ENCODE data around the gene CYLD.

CYLD gene

DNA sequence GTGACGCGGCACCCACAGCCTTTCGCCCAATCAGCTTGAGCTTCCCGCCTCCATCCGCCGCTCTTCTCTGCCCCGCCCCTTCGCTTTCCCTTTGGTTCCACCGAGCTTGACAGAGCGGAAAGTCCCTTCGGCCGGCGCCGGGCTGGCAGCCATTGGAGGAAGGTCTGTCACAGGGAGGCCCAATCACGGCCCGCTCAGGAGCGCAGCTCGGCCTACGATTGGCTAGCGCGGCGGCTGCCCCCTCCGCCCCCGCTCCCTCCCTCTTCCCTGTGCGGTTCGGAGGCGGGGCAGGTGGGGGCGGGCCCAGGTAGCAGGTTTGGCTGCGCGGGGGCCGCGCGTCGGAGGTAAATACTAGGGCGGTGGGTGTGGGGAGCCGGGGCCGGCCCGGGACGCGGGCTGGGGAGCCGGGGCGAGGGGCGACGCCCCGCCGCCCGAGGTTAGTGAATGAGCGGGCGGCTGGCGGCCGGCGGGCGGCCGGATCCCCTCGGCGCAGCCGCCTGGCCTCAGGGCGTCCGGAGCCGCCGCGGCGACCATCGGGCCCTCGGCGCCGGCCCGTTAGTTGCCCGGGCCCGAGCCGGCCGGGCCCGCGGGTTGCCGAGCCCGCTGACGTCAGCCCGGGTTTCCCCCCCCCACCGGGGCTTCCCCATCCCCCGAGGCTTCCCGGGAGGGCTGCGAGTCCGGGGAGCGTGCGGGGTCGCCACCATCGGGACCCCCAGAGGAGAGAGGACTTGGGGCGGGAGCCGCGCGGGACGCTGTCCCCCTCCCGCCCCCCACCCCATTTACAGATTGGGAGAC lies at the start of gene CYLD:
Gene CYLD (plus strand): TSS at position 306 of the 795 bp plus-strand sequence. CDS start 7,613 bp downstream, outside the sequence.
- DNase-seq: peak; percentile 98

DNA sequence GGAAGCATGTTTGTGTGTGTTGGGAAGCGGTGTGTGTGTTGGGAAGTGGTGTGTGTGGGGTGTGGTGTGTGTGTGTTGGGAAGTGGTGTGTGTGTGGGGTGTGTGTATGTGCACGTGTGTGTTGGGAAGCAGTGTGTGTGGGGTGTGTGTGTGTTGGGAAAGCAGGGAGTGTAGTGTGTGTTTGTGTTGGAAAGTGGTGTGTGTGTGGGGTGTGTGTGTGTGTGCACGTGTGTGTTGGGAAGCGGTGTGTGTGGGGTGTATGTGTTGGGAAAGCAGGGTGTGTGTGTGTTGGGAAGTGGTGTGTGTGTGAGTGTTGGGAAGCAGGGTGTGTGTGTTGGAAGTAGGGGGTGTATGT lies 49.3 kb upstream of the CYLD start:
- no peak for DNase-seq

DNA sequence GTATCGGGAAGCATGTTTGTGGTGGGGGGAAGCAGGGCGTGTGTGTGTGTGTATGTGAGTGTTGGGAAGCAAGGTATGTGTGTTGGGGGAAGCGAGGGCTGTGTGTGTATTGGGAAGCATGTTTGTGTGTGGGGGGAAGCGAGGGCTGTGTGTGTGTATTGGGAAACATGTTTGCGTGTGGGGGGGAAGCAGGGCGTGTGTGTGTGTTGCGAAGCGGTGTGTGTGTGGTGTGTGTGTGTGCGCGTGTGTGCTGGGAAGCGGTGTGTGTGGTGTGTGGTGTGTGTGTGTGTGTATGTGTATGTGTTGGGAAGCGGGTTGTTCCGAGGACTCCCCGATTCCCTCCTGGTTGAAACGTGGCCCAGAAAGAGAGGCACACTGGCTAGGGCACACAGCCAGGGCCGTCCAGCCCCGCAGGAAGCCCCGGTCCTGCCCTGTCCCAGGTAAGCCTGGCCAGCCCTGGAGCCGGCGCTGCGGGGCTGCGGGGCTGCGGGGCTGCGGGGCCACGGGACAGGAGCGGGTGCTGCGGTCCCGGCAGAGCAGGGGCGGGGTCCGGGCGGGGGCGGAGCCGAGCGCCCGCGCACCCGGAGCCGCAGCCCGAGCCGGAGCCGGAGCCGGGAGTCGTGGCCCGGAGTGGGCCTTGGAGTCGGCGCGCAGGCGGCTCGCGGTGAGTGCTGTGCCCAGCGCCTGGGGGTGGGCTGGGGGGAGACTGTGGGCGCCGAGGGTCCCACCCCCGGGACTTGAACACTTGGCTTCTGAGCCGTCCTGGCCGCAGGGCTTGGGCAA lies 48.7 kb upstream of the CYLD start, which contains the start of gene NOD2:
Gene NOD2 (plus strand): TSS at position 608 of the 783 bp plus-strand sequence. CDS start 5,890 bp downstream, outside the sequence.
- DNase-seq: no peak

DNA sequence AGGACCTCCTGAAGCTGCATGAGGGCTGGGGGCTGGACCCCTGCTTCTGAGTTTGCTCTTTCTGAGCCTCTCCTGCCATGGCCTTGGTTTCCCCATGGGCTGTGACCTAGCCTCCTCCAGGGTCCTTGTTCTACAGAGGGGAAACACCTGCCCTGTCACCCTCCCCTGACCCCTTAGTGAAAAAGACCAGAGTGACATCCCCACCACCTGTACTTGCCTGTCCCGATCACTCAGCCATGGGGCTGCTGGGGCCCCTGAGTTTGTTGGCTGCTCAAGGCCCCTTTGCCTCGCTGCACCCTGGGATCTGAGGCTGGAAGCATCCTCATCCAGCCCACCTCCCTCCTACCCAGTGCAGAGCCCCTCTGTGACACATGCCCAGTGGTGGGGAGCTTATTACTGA lies 47.7 kb upstream of the CYLD start:
- no peak for DNase-seq

DNA sequence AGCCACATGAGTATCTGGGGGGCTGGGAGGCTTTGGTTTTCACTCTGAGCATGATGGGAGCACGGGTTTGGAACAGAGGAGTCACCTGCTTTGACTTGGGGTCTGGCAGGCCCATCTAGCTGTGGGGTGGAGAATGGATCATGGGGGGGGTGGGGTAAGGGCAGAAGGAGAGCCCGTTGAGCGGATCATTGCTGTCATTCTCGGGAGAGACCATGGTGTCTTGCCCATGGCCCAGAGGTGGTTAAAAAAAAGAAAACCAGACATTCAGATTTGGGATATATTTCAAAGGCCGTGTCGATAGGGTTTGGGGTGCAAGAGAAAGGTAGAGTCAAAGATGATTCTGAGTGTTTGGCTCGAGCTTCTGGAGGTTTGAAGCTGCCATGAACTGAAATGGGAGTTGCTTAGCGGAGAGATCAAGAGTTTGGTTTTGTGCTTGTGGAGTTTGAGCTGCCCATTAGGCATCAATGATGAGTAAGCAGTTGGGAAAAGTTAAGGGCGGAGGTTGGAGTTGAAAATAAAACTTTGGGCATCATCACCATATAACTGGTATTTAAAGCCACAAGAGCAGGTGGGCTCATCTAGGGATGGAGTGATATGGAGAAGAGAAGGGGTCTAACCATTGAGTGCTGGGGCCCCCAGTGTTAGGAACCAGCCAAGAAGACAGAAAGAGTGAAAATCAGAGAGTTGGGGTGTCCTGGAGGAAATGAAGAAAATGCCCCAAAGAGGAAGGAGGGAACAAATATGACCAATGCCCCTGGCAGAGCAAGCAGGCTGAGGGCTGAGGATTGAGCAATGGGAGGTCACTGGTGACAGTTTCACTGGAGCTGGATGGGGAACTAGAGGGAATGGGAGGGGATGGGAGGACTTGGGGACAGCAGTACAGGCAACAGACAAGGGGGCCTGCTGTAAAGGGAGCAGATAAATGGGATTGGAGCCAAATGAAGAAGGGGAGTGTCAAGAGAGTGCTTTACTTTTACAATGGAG lies 46.6 kb upstream of the CYLD start:
- DNase-seq: no peak

DNA sequence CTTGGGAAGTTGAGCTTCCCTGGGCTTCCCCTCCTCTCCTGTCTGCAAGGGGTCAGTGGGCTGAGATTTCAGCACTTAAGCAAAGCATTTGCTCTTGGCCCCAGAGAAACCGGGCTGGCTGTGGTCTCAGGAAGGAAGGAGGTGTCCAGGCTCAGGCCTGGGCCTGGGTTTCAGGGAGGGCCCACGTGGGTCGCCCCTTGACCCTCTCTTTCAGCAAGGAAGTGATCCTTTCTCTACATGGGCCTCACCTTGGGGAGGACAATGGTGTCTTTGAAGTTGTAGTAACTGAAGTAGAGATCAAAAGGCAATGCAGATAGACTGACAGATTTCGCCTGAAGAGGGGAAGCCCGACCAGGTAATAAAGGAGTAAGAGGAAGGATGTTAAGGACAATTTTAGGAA lies 45.8 kb upstream of the CYLD start:
- DNase-seq: no peak

DNA sequence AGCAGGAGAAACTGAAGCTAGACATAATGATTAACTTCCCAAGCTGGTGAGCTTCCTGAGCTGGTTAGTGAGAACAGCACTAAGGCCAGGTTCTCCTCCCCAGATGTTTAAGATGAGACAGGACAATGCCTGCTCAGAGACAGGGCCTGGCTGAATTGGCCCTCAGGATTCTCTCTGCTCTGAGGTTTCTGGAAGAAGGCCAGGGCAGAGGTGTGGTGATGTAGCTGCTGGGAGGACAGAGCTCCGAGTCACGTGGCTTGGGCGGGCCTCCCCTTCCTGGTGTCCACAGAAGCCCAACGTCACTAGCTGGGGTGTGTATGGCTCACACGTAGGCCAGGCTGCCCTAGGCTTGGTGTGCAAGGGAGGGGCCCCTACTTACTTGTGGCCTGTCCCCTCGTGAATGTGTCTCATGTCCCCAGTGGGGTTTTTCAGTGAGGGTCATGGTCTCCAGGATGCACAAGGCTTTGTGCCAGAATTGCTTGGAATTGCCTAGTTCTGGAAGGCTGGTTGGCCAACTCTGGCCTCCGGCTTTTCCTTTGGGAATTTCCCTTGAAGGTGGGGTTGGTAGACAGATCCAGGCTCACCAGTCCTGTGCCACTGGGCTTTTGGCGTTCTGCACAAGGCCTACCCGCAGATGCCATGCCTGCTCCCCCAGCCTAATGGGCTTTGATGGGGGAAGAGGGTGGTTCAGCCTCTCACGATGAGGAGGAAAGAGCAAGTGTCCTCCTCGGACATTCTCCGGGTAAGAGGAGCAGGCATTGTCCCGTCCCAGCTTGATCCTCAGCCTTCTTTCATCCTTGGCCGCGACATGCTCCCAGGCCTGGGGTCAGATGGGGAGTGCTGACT lies 45.1 kb upstream of the CYLD start:
- DNase-seq: no peak

DNA sequence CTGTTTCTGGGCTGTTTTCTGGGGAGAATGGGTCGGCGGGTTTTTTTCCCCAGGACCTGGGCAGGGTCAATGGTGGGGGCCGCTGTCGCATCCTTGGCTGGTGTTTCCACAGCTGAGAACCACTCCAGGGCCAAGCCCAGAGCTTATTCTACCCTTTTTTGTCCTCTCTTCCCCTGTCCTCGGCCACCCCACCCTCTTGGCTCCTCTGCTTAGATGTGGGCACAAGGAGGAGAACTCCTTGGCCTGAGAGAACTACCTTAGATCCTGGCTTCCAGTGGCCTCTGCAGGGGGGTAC lies 44.5 kb upstream of the CYLD start:
- no peak for DNase-seq

DNA sequence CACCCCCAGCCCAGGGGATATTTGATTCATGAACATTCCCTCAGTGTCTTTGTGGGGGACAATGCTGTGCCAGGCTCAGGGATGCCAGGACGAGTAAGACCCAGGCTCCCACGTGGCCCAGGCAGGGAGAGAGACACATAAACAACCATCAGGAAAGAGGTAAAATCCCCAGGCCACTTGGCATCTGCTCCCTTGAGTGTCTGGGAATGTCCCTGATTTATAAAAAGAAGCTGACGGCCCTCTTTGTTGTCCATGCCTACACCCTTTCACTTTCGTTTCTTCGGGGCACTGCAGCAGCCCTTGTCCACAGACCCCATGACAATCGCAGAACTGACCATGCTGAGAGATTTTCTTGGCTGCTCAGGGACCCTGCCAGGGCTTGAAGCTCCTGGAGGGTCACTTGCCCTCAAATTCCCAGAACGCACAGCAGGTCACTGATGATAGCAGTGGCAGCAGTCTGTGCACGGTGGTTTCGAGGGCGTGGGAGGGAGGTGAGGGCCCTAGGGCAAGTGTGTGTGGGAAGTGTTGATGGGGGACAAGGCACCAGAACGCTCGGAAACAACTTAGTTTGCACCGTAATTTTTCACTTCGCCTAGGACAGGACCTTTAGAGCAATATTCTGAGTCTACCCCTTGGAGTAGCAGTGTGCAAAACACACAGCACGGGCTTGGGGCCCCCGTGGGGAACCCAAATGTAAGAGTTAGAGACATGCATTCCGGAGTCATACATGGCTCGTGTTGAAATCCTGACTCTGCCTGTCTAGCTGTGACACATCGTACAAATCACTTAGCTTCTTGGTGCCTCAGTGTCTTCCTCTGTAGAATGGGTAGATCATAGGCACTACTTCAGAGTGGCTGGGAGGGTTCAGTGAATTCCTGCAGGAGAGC lies 43.8 kb upstream of the CYLD start:
- DNase-seq: no peak

DNA sequence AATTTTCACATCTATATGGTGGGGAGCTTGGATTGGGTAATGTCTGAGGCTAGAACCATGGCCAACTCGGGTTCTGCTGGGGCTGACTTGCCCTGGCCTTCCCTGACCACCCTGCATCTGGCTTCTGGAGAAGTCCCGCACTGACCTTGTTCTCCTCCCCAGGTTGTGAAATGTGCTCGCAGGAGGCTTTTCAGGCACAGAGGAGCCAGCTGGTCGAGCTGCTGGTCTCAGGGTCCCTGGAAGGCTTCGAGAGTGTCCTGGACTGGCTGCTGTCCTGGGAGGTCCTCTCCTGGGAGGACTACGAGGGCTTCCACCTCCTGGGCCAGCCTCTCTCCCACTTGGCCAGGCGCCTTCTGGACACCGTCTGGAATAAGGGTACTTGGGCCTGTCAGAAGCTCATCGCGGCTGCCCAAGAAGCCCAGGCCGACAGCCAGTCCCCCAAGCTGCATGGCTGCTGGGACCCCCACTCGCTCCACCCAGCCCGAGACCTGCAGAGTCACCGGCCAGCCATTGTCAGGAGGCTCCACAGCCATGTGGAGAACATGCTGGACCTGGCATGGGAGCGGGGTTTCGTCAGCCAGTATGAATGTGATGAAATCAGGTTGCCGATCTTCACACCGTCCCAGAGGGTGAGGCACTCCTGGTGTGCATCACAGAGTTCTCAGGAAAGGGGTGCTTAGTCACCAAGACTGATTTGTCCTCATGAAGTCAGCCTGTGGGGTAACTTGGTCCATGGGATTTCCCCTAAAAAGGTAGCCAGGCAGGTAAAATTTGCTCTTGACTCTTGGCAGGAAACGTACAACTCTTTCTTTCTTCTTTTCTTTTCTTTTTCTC lies 42.3 kb upstream of the CYLD start:
- DNase-seq: no peak

DNA sequence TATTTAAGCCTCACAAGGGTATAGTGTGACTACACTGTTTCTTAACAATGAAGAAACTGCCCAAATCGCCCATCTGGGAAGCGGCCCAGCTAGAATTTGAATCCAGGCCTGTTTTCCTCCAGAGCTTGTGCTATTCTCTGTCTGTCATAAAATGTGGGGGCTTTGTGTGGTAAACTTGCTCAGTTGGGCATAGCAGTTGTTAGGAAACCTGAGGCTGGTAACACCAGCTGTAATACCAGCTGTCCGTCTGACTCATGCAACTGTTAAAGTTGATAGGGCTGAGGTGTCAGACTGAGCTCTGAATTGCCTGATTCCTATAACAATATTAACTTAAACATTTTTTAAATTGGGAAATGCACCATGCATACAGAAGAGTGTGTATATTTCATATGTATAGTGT lies 39.2 kb upstream of the CYLD start:
- no peak for DNase-seq

DNA sequence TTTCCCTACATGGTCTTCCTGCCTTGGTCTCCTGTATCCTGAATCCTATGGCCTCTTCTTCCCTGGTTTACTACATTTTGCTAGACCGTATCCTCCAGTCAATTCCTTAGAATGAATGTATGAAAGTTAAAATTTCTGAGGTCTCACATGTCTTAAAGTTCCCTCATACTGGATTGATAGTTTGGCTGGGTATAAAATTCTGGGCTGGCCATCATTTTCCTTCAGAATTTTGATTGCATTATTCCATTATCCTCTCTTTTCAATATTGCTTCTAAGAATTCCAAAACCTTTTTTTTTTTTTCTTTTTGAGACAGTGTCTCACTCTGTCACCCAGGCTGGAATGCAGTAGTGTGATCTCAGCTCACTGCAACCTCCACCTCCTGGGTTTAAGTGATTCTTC lies 37.6 kb upstream of the CYLD start:
- no peak for DNase-seq

DNA sequence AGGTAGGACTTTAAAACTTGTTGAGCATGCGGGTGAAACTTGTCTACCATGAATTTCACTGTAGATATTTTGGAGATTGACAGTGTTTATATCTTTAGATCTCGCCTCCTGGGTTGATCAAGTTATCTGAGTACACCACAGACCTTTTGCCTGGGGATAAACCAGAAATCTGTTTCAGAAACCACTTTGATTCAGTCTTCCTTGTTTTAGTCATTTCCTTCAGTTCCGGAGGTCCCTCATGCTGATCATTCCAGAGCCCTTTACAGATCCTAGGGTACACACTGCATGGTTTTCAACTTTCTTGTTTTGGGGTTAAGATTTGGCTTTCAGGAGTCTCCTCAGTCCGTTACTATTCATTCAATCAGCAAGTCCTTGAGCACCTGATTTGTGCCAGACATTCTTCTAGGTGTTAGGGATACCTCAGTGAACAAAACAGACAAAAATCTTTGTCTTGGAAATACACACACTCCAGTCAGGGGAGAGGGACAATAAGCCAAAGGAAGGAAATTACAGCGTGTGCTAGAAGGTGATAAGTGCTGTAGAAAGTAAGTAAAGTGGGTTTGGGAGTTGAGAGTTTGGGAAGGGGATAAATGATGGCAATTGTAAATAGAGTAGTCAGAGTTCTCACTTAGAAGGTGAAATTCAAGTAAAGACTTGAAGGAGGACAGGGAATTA lies 36.3 kb upstream of the CYLD start:
- DNase-seq: no peak

DNA sequence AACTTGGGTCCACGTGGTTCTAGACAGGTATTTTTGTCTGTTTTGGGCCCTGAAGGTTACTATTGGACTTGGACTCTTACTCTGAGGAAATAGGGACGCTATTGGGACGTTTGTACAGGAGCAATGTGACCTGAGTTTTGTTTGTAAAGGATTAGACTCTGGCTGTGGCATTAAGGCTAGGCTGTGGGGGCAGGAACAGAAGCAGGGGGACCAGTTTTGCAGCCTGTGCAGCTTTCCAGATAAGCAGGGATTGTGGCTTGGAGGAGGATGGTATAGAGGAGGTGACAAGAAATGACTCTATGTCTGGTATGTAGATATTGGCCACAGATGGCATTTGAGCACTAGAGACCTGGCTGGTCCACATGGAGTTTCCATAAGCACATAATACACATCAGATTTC lies 35.6 kb upstream of the CYLD start:
- DNase-seq: no peak

DNA sequence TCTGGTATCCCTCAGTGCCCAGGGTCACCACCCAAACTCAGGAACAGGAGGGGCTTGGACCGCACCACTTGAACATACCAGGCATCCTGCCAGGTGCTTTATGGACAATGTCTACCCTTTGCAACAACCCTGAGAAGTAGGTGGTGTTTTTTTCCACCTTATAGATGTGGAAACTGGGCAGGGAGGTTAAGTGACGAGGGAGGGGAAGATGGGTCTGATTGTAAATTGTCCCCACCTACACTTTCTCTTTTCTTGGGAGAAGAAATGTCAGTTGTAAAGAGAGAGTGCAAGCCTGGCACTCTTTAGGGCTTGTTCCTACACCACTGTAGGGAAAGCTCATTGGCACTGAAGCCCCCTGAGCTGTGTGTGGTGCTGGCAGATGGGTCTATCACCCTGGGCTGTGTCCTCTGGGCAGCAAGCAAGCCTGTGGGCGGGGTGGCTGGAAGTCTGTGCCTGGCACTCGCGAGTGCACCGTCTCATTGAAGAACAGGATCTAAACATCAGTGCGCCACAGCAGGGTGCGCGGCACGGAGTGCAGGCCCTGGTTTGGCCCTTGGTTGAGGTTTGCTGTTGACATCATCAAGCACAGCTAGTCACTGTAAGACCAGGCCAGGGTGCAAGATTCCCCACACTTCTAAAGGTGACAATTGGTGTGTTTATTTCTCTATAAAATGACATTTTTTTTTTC lies 33.4 kb upstream of the CYLD start:
- DNase-seq: no peak

DNA sequence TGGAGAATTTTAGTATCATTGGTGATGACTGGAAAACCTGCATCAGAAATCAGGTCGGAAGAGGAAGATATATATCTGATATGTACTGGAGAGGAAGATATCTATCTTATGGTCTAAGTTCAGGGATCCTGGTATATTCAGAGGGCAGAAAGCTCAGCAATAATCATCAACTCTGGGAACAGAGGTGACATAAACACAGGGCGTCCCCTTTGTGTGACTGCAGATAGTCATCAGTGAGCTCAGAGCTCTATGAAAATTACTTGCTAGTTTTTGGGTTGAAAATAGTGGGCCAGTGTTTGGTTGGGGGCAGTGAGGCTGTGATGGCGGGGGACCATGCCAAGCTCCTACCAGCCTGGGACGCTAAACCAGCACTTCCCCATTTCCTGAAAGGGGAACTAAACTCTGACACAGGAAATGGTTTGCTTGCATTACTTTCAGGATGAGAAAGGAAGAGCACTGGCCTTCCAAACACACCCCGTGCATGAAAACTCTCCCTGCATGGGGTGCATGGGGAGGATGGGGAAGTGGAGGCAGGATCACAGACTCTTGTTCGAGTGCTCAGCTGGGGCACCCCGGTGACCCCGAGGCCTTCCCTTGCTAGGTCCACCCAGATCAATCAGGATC lies 32.7 kb upstream of the CYLD start:
- DNase-seq: no peak

DNA sequence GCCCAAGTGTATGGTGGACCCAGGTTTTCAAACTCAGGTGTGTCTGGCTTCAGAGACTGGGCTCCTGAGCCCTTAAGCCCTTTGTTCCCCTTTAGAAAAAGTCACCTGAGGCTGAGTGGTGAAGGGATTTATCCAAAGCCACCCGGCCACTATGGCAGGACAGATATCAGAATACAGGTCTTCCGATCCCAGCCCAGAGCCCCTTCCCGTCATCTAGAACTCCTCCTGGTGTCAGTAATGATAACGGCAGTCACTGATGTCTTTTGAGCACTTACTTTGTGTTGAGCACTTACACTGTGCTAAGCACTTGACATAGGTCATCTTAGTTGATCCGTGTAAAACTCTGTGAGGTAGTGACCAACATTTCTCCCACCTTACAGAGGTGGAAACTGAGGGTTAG lies 31.9 kb upstream of the CYLD start:
- no peak for DNase-seq

DNA sequence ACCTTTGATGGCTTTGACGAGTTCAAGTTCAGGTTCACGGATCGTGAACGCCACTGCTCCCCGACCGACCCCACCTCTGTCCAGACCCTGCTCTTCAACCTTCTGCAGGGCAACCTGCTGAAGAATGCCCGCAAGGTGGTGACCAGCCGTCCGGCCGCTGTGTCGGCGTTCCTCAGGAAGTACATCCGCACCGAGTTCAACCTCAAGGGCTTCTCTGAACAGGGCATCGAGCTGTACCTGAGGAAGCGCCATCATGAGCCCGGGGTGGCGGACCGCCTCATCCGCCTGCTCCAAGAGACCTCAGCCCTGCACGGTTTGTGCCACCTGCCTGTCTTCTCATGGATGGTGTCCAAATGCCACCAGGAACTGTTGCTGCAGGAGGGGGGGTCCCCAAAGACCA lies 30.8 kb upstream of the CYLD start:
- DNase-seq: no peak
